Astrocyte of the spinal cord (primary cell): ENCODE results near the gene KCNJ1.

Experiments used
- DNase-seq: peaks from one replicate; pipeline ENCODE4 v3.0.0; 2011; ENCODE audit warnings: low read depth, low spot score
- H3K4me3 ChIP-seq: 2 replicates; pipeline ENCODE4 v1.5.1; 2011; ENCODE audit warnings: low read depth, mild to moderate bottlenecking, low read length, moderate library complexity
- in situ Hi-C: cut with HindIII; loops from 2 replicates; pipeline ENCODE4 v1.10.0; 2017; ENCODE audit warnings: low sequenced_read_pairs
- TF ChIP-seq, protein P1 (sequence below): IDR thresholded peaks from 2 replicates; pipeline ENCODE4 v1.5.1; 2012; ENCODE audit warnings: low read depth, mild to moderate bottlenecking, low read length, inconsistent platforms

The KCNJ1 gene

DNA sequence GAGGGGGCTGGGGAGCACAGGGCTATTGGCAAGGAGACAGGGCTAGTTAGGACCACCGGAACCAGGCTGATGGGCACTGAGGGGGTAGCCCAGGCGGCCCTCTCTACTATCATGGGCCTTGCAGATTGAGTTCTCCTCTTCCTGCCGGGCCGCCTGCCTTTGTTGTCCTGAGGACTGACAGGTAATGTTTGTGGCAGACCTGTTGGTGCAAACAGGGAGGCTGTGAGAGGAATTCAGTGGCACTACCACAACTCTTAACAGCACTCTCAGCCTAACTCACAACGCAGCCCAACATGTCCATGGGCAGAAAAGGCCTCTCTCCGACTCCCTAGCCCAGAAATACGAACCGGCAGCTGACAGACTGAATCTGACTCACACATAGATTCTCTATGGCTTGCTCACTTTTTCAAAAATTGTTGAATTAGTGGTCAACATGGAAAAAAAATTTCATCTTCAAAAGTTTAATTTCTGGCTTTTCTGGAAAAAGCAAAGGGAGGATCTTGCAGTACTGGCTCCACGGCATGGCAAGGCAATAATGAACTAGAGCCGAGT, 35.5 kb upstream of the KCNJ1 start:
- no peak overlapping the region for H3K4me3 ChIP-seq
- peak; percentile 49 for DNase-seq
- in situ Hi-C loops, result no loop called here
- TF ChIP-seq, protein P1, sequence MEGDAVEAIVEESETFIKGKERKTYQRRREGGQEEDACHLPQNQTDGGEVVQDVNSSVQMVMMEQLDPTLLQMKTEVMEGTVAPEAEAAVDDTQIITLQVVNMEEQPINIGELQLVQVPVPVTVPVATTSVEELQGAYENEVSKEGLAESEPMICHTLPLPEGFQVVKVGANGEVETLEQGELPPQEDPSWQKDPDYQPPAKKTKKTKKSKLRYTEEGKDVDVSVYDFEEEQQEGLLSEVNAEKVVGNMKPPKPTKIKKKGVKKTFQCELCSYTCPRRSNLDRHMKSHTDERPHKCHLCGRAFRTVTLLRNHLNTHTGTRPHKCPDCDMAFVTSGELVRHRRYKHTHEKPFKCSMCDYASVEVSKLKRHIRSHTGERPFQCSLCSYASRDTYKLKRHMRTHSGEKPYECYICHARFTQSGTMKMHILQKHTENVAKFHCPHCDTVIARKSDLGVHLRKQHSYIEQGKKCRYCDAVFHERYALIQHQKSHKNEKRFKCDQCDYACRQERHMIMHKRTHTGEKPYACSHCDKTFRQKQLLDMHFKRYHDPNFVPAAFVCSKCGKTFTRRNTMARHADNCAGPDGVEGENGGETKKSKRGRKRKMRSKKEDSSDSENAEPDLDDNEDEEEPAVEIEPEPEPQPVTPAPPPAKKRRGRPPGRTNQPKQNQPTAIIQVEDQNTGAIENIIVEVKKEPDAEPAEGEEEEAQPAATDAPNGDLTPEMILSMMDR, result no peak

GRCh38 chr11:128901653-128902514, 34.8 kb upstream of the KCNJ1 start:
- in situ Hi-C loops, result no loop called here
- H3K4me3 ChIP-seq, result no peak overlapping the region
- no peak for DNase-seq
- TF ChIP-seq, protein P1, result no peak

GRCh38 chr11:128900468-128900867, 33.4 kb upstream of the KCNJ1 start:
- TF ChIP-seq, protein P1, result no peak
- DNase-seq, result no peak
- H3K4me3 ChIP-seq, result no peak overlapping the region
- in situ Hi-C loops, result no loop called here

DNA sequence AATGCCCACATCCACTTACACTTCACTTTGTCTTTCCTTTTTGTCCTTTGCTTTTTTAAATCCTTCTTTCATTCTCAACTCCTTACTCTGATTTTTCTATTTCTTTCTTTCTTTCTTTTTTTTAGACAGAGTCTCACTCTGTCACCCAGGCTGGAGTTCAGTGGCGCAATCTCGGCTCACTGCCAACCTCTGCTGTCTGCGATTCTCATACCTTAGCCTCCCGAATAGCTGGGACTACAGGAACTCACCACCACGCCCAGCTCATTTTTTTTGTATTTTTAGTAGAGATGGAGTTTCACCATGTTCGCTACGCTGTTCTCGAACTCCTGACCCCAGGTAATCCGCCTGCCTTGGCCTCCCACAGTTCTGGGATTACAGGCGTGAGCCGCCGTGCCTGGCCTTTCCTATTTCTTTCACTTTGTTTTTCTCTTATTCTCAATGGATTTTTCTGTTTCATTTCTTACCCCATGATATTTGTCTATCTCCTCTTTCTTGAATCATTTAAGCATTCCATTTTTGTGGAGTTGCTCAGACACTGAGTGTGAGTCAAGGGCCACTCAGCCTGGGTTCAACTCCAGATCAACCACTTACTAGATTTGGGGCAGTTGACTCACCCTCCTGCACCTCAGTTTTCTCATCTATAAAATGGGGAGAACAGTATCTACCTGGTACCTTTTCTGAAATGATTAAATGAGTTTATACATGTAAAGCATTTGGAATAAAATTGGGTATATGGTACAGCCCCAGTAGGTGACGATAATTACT, 31.7 kb upstream of the KCNJ1 start:
- no peak for DNase-seq
- TF ChIP-seq, protein P1, result no peak
- in situ Hi-C loops, result no loop called here
- no peak overlapping the region for H3K4me3 ChIP-seq

DNA sequence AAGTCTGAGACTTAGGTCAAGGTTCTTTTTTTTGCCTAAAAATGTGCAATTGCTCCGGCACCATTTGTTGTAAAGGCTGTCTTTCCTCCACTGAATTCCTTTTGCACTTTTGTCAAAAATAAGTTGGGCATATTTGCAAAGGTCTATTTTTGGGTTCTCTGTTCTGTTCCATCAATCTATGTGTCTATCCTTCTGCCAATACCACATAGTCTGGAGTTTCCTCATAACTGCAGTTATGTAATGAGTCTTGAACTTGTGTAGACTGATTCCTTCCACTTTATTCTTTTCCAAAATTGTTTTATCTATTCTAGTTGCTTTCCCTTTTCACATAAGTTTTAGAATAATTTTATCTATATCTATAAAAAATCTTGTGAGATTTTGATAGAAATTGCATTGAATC, 30.7 kb upstream of the KCNJ1 start:
- TF ChIP-seq, protein P1, result no peak
- in situ Hi-C loops, result no loop called here
- no peak overlapping the region for H3K4me3 ChIP-seq
- DNase-seq, result no peak

DNA sequence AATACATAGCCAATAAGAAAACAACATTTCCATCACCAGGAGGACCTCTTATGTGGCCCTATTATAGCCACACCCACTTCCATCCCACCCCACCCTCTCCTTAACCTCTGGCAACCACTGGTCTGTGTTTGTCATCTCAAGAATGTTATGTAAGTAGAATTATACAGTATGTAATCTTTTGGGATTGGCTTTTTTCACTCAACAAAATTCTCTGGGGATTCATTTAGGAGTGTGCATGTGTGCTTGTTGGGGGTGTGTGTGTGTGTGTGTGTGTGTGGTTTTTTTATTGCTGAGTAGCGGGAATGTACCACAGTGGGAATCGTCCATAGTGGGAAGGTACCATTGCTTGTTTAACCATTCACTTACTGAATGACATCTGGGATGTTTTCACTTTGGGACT, 29.3 kb upstream of the KCNJ1 start:
- in situ Hi-C loops, result no loop called here
- no peak for DNase-seq
- TF ChIP-seq, protein P1, result no peak
- H3K4me3 ChIP-seq, result no peak overlapping the region
